ENCODE data around the gene MMS22L. TPM values are rescaled to one million over a fixed set of nuclear protein-coding genes. Genes with fewer than 3 reads are reported as not detected.

MMS22L gene
- polyA plus RNA-seq, 3 donors = 1.6 to 3.4 (median 2.1) TPM

DNA sequence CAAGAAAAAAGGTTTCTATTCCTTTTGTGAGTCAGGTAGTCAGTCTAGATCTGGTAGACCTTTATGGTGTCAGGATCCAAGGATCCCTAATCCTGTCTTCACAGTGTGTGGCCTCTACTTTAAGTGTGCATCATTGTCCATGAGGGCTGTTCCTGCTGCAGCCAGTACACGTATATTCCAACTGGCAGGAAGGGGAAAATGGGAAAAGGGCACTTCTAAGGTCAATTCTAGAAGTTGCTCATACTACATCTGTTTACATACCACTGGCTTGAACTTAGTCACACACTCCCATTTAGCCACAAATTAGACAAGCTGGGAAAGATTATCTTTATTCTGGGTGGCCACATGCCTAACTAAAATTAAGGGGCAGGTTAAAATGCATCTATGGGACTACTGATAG lies 9.7 kb upstream of the MMS22L start:
- no peaks in the 10 kb centered on the region for H3K27me3 ChIP-seq (ENCODE audit: control insufficient read depth in 2 of 2, insufficient read depth in 2 of 2, low read length in 2 of 2)
- H3K36me3 ChIP-seq (replicated peaks in 1 of 2; ENCODE audit: control insufficient read depth in 1 of 2, insufficient read depth in 2 of 2, low read length in 2 of 2) = no peaks in the 10 kb centered on the region
- H3K4me3 Mint-ChIP-seq = no peak overlapping the region
- H4K20me1 ChIP-seq (ENCODE audit: insufficient read depth, low read length) = no peaks in the 10 kb centered on the region
- no peaks in the 10 kb centered on the region for H3K4me1 Mint-ChIP-seq
- TF ChIP-seq CTCF (IDR thresholded peaks at IDR 0.05) = no peak
- no peaks in the 10 kb centered on the region for H3K36me3 Mint-ChIP-seq
- H3K4me3 ChIP-seq (replicated peaks in 1 of 3; ENCODE audit: low read depth in 2 of 3, low read length in 3 of 3) = no peak overlapping the region
- H3K27ac ChIP-seq (ENCODE audit: low read depth in 1 of 2, low read length in 2 of 2) = no peak overlapping the region
- H3K27ac Mint-ChIP-seq = no peak overlapping the region
- WGBS (ENCODE audit: insufficient coverage) = no CpG with 5 or more reads among the region's 1 CpG
- no peaks in the 10 kb centered on the region for H3K4me1 ChIP-seq (ENCODE audit: control insufficient read depth in 1 of 2, insufficient read depth in 2 of 2, low read length in 2 of 2)
- H3K27me3 Mint-ChIP-seq (ENCODE audit: low read depth in 3 of 3) = peaks cover 0 to 7% (median 1%) of the 10 kb centered on the region in 3 donors
- peaks cover 7 to 10% of the 10 kb centered on the region in 2 donors for H3K9me3 ChIP-seq (replicated peaks in 1 of 2; ENCODE audit: control insufficient read depth in 1 of 2, insufficient read depth in 1 of 2, low read length in 2 of 2)
- no peak overlapping the region for H3K9ac ChIP-seq (ENCODE audit: insufficient read depth, low read length, poor library complexity, severe bottlenecking)
- H3K9me3 Mint-ChIP-seq = peaks cover 9 to 24% (median 17%) of the 10 kb centered on the region in 7 donors
- H3K4me2 ChIP-seq (replicated peaks; ENCODE audit: extremely low read depth, low read length, poor library complexity, severe bottlenecking) = no peak overlapping the region
- no peak for DNase-seq
- no peaks in the 10 kb centered on the region for H3K79me2 ChIP-seq (ENCODE audit: insufficient read depth, low read length)
- intact Hi-C loops (cut with micrococcal nuclease) = no loop called here
- H2AFZ ChIP-seq (ENCODE audit: insufficient read depth, low read depth, low read length, poor library complexity, severe bottlenecking) = no peak overlapping the region

DNA sequence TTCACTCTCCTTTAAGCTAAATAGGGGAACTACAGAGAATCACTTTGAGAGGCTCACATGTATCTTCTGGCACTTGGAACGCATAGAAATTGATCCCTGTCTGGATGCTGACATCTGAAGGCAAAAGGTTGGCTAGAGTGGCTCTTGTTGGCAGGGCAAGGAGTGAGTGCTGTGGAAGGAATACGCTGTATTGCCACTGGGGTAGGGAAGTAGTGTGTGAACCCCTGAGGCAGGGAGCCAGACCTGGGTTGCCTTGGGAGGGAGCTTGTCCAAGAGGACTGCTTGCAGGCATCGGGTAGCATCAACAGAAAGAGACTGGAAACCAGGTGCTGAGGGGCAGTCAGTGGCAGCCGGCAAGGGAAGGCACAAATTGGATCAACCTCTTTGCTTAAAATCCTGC lies 8.9 kb upstream of the MMS22L start:
- no peaks in the 10 kb centered on the region for H3K36me3 ChIP-seq (replicated peaks in 1 of 2; ENCODE audit: control insufficient read depth in 1 of 2, insufficient read depth in 2 of 2, low read length in 2 of 2)
- WGBS (ENCODE audit: insufficient coverage) = 83% methylated on average over 4 of the region's 4 CpGs
- H4K20me1 ChIP-seq (ENCODE audit: insufficient read depth, low read length) = no peaks in the 10 kb centered on the region
- no peaks in the 10 kb centered on the region for H3K27me3 ChIP-seq (ENCODE audit: control insufficient read depth in 2 of 2, insufficient read depth in 2 of 2, low read length in 2 of 2)
- Mint-ChIP-seq H3K4me1 (no peaks in the 10 kb centered on the region), H3K4me3 (no peak overlapping the region), H3K36me3 (no peaks in the 10 kb centered on the region), H3K27ac (no peak overlapping the region), H3K27me3 (ENCODE audit: low read depth in 3 of 3) (peaks cover 0 to 7% (median 1%) of the 10 kb centered on the region in 3 donors), H3K9me3 (peaks cover 7 to 21% (median 14%) of the 10 kb centered on the region in 7 donors)
- H3K4me3 ChIP-seq (replicated peaks in 1 of 3; ENCODE audit: low read depth in 2 of 3, low read length in 3 of 3) = no peak overlapping the region
- no peak overlapping the region for H3K4me2 ChIP-seq (replicated peaks; ENCODE audit: extremely low read depth, low read length, poor library complexity, severe bottlenecking)
- no peaks in the 10 kb centered on the region for H3K4me1 ChIP-seq (ENCODE audit: control insufficient read depth in 1 of 2, insufficient read depth in 2 of 2, low read length in 2 of 2)
- H3K27ac ChIP-seq (ENCODE audit: low read depth in 1 of 2, low read length in 2 of 2) = no peak overlapping the region
- H3K79me2 ChIP-seq (ENCODE audit: insufficient read depth, low read length) = no peaks in the 10 kb centered on the region
- H2AFZ ChIP-seq (ENCODE audit: insufficient read depth, low read depth, low read length, poor library complexity, severe bottlenecking) = no peak overlapping the region
- DNase-seq = no peak
- TF ChIP-seq CTCF (IDR thresholded peaks at IDR 0.05) = no peak
- peaks cover 7% of the 10 kb centered on the region in 2 donors for H3K9me3 ChIP-seq (replicated peaks in 1 of 2; ENCODE audit: control insufficient read depth in 1 of 2, insufficient read depth in 1 of 2, low read length in 2 of 2)
- no peak overlapping the region for H3K9ac ChIP-seq (ENCODE audit: insufficient read depth, low read length, poor library complexity, severe bottlenecking)
- intact Hi-C loops (cut with micrococcal nuclease) = no loop called here
